GM23338 (cell line): ENCODE results near the gene C15orf62. TPM values are rescaled to one million over a fixed set of nuclear protein-coding genes. Genes with fewer than 3 reads are reported as not detected.

ENCODE experiments used
- ATAC-seq: fragments of 200-7000 bp; cut with Tn5 transposase; 3 replicates; pipeline ENCODE4 v1.9.1; 2020
- DNase-seq: peaks from one replicate; pipeline ENCODE4 v3.0.0-alpha.2; 2015; ENCODE audit warnings: low spot score
- H2AFZ ChIP-seq: fragments of 200-600 bp; sonication (generic); 2 replicates; pipeline ENCODE4 v1.8.0; 2016; ENCODE audit warnings: antibody characterized with exemption, mild to moderate bottlenecking, moderate library complexity
- H3F3A ChIP-seq: fragments of 200-600 bp; sonication (generic); replicated peaks from 2 replicates; pipeline ENCODE4 v1.8.0; 2017; ENCODE audit warnings: antibody characterized with exemption, mixed run types, low read depth
- H3K27ac ChIP-seq: fragments of 200-600 bp; sonication (generic); 2 replicates; pipeline ENCODE4 v1.6.1; 2016; ENCODE audit warnings: low read depth
- H3K27me3 ChIP-seq: fragments of 200-600 bp; sonication (generic); 2 replicates; pipeline ENCODE4 v1.8.0; 2016; ENCODE audit warnings: mild to moderate bottlenecking, mixed run types, moderate library complexity; ENCODE audit not compliant: insufficient read depth
- H3K36me3 ChIP-seq: fragments of 200-600 bp; sonication (generic); 2 replicates; pipeline ENCODE4 v1.8.0; 2016; ENCODE audit warnings: mild to moderate bottlenecking; ENCODE audit not compliant: insufficient read depth
- H3K4me1 ChIP-seq: fragments of 200-600 bp; sonication (generic); 2 replicates; pipeline ENCODE4 v1.8.0; 2016; ENCODE audit warnings: mild to moderate bottlenecking, moderate library complexity; ENCODE audit not compliant: insufficient read depth
- H3K4me2 ChIP-seq: fragments of 200-600 bp; sonication (generic); 2 replicates; pipeline ENCODE4 v1.7.1; 2017; ENCODE audit warnings: mixed run types
- H3K4me3 ChIP-seq: fragments of 200-600 bp; sonication (generic); 2 replicates; pipeline ENCODE4 v1.6.1; 2016; ENCODE audit warnings: mixed run types
- H3K79me2 ChIP-seq: fragments of 200-600 bp; sonication (generic); replicated peaks from 2 replicates; pipeline ENCODE4 v1.8.0; 2017; ENCODE audit warnings: mild to moderate bottlenecking; ENCODE audit not compliant: insufficient read depth
- H3K9me2 ChIP-seq: fragments of 200-600 bp; sonication (generic); 2 replicates; pipeline ENCODE4 v1.8.0; 2017; ENCODE audit not compliant: insufficient read depth
- H4K20me1 ChIP-seq: fragments of 200-600 bp; sonication (generic); replicated peaks from 2 replicates; pipeline ENCODE4 v1.8.0; 2017; ENCODE audit warnings: mild to moderate bottlenecking; ENCODE audit not compliant: insufficient read depth
- H3K27ac Mint-ChIP-seq: 2 replicates; pipeline ENCODE4 v1.8.0; 2020; ENCODE audit warnings: inconsistent platforms, mild to moderate bottlenecking, moderate library complexity, mixed read lengths
- H3K27me3 Mint-ChIP-seq: 3 replicates; pipeline ENCODE4 v1.8.0; 2022; ENCODE audit warnings: low read depth, mild to moderate bottlenecking, moderate library complexity, mixed read lengths, inconsistent platforms; ENCODE audit not compliant: insufficient read depth, poor library complexity
- H3K36me3 Mint-ChIP-seq: 3 replicates; pipeline ENCODE4 v1.8.0; 2021; ENCODE audit warnings: low read depth, mild to moderate bottlenecking, inconsistent platforms, moderate library complexity, mixed read lengths
- H3K4me1 Mint-ChIP-seq: 3 replicates; pipeline ENCODE4 v1.8.0; 2020; ENCODE audit warnings: mild to moderate bottlenecking, inconsistent platforms, mixed read lengths
- H3K4me3 Mint-ChIP-seq: 3 replicates; pipeline ENCODE4 v1.8.0; 2021; ENCODE audit warnings: moderate library complexity, mild to moderate bottlenecking, inconsistent platforms, mixed read lengths
- H3K9me3 Mint-ChIP-seq: 3 replicates; pipeline ENCODE4 v1.8.0; 2020; ENCODE audit warnings: moderate library complexity, mild to moderate bottlenecking, inconsistent platforms, mixed read lengths
- CREB1 ChIP-seq: fragments of 250-450 bp; sonication (Bioruptor Pico); IDR thresholded peaks from 2 replicates; pipeline ENCODE4 v1.5.0; 2020; ENCODE audit warnings: low read depth, mild to moderate bottlenecking, moderate library complexity
- CTCF ChIP-seq, 2 experiments: fragments of 200-600 bp in 1 of 2; sonication (generic) in 1 of 2; conservative IDR thresholded peaks; 2 replicates each; pipeline versions ENCODE4 v1.5.1 to v1.6.1; 2016 to 2017; ENCODE audit warnings: antibody characterized with exemption in 2 of 2, low read depth in 2 of 2, mild to moderate bottlenecking in 2 of 2, moderate library complexity in 1 of 2
- ETS1 ChIP-seq: IDR thresholded peaks from 2 replicates; pipeline ENCODE4 v1.6.1; 2016; ENCODE audit warnings: antibody characterized with exemption
- EZH2 ChIP-seq: fragments of 200-600 bp; sonication (generic); IDR thresholded peaks from one replicate; pipeline ENCODE4 v1.8.0; 2017; ENCODE audit warnings: antibody characterized with exemption, mild to moderate bottlenecking, low read depth; ENCODE audit not compliant: unreplicated experiment
- EZH2phosphoT487 ChIP-seq: fragments of 200-600 bp; sonication (generic); IDR thresholded peaks from one replicate; pipeline ENCODE4 v1.8.1; 2018; ENCODE audit warnings: antibody characterized with exemption; ENCODE audit not compliant: unreplicated experiment
- JUNB ChIP-seq: IDR thresholded peaks from one replicate; pipeline ENCODE4 v1.6.1; 2016; ENCODE audit warnings: antibody characterized with exemption; ENCODE audit not compliant: unreplicated experiment
- NANOG ChIP-seq: IDR thresholded peaks from 2 replicates; pipeline ENCODE4 v1.6.1; 2016; ENCODE audit warnings: antibody characterized with exemption, borderline replicate concordance
- POLR2AphosphoS5 ChIP-seq: IDR thresholded peaks from 2 replicates; pipeline ENCODE4 v1.6.1; 2016; ENCODE audit warnings: antibody characterized with exemption, low read depth
- REST ChIP-seq: IDR thresholded peaks from one replicate; pipeline ENCODE4 v1.6.1; 2018; ENCODE audit warnings: antibody characterized with exemption; ENCODE audit not compliant: unreplicated experiment
- STAT1 ChIP-seq: IDR thresholded peaks from one replicate; pipeline ENCODE4 v1.6.1; 2016; ENCODE audit warnings: antibody characterized with exemption; ENCODE audit not compliant: unreplicated experiment
- ZNF114 ChIP-seq: fragments of 250-450 bp; sonication (Bioruptor Pico); IDR thresholded peaks from 2 replicates; pipeline ENCODE4 v1.5.0; 2020; ENCODE audit warnings: mild to moderate bottlenecking, moderate library complexity
- ZNF331 ChIP-seq: fragments of 250-450 bp; sonication (Bioruptor Pico); IDR thresholded peaks from 2 replicates; pipeline ENCODE4 v1.5.0; 2020; ENCODE audit warnings: low read depth, mild to moderate bottlenecking, moderate library complexity
- polyA plus RNA-seq: library from polyadenylated mRNA; unstranded; fragments of >200 nt; fragmentation: Nextera tagmentation; extraction: Ambion mirVana; gene quantifications from 2 replicates; pipeline ENCODE4 v1.2.1, GENCODE V29; 2016
- total RNA-seq: library from RNA; depleted of rRNA; stranded (reverse); fragments of >200 nt; shearing (Covaris generic); gene quantifications from 2 replicates; pipeline ENCODE4 v1.2.3, GENCODE V29; 2014

The C15orf62 gene
- total and polyA plus RNA-seq, 2 experiments from 2014 or later = 0.16 to 0.80 TPM

- no peak for DNase-seq
- Histone ChIP-seq H3F3A (no peaks in the 10 kb centered on the region), H3K27me3 (no peaks in the 10 kb centered on the region), H3K4me3 (no peak overlapping the region), H2AFZ (no peak overlapping the region), H3K27ac (no peak overlapping the region), H3K79me2 (no peaks in the 10 kb centered on the region), H3K4me1 (no peaks in the 10 kb centered on the region), H3K4me2 (no peak overlapping the region), H3K36me3 (peaks cover 33% of the 10 kb centered on the region; the same call in 1 of the 2 replicates), H4K20me1 (no peaks in the 10 kb centered on the region; the same call in 1 of the 2 replicates), H3K9me2 (no peaks in the 10 kb centered on the region)
- Mint-ChIP-seq H3K27me3 (no peaks in the 10 kb centered on the region), H3K9me3 (no peaks in the 10 kb centered on the region), H3K4me1 (no peaks in the 10 kb centered on the region), H3K27ac (no peak overlapping the region), H3K36me3 (peaks cover 35% of the 10 kb centered on the region; the same call in 2 of the 3 replicates), H3K4me3 (no peak overlapping the region)
- TF ChIP-seq ETS1 = no peak
- no peak for TF ChIP-seq EZH2phosphoT487
- no peak for TF ChIP-seq REST
- no peak for TF ChIP-seq CTCF (conservative IDR thresholded peaks at IDR 0.05; ENCODE audit: low read depth in 2 of 2)
- no peak for TF ChIP-seq POLR2AphosphoS5
- no peak for TF ChIP-seq JUNB
- no peak for ATAC-seq
These were observed 46.8 kb upstream of the C15orf62 start for GRCh38 chr15:40722934-40723333.

GRCh38 chr15:40723919-40724318, 45.9 kb upstream of the C15orf62 start:
- DNase-seq = no peak
- Histone ChIP-seq H3F3A (no peaks in the 10 kb centered on the region), H3K36me3 (peaks cover 35% of the 10 kb centered on the region; the same call in 1 of the 2 replicates), H3K9me2 (no peaks in the 10 kb centered on the region), H3K79me2 (no peaks in the 10 kb centered on the region), H3K4me2 (no peak overlapping the region), H2AFZ (no peak overlapping the region), H3K27me3 (no peaks in the 10 kb centered on the region), H4K20me1 (no peaks in the 10 kb centered on the region; the same call in 1 of the 2 replicates), H3K4me1 (no peaks in the 10 kb centered on the region), H3K27ac (no peak overlapping the region), H3K4me3 (no peak overlapping the region)
- no peak for TF ChIP-seq EZH2
- TF ChIP-seq CREB1 (CRISPR knock-in tag) = no peak
- TF ChIP-seq CTCF (conservative IDR thresholded peaks at IDR 0.05; ENCODE audit: low read depth in 2 of 2) = no peak
- TF ChIP-seq REST = no peak
- TF ChIP-seq POLR2AphosphoS5 = no peak
- no peak for TF ChIP-seq ZNF114 (CRISPR knock-in tag)
- no peak for TF ChIP-seq STAT1
- TF ChIP-seq NANOG = no peak
- TF ChIP-seq ZNF331 = no peak
- no peak for TF ChIP-seq EZH2phosphoT487
- H3K4me3 Mint-ChIP-seq = no peak overlapping the region
- H3K9me3 Mint-ChIP-seq = no peaks in the 10 kb centered on the region
- H3K36me3 Mint-ChIP-seq = peaks cover 37% of the 10 kb centered on the region
- no peaks in the 10 kb centered on the region for H3K4me1 Mint-ChIP-seq
- no peaks in the 10 kb centered on the region for H3K27me3 Mint-ChIP-seq
- H3K27ac Mint-ChIP-seq = peak overlapping the region; percentile 60
- ATAC-seq = no peak
